NCI-H1436 (cell line): ENCODE measurements around the gene AP3M1.
"Not testable (repeated sequence)": the region's sequence is repeated elsewhere in the genome, so short reads cannot be mapped to it uniquely, and the experiment has no call there.

ENCODE experiments used
- DNase-seq: peaks from one replicate; lab custom pipeline; 2025; lab: John Stamatoyannopoulos, UW

AP3M1 gene, protein sequence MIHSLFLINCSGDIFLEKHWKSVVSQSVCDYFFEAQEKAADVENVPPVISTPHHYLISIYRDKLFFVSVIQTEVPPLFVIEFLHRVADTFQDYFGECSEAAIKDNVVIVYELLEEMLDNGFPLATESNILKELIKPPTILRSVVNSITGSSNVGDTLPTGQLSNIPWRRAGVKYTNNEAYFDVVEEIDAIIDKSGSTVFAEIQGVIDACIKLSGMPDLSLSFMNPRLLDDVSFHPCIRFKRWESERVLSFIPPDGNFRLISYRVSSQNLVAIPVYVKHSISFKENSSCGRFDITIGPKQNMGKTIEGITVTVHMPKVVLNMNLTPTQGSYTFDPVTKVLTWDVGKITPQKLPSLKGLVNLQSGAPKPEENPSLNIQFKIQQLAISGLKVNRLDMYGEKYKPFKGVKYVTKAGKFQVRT

DNA sequence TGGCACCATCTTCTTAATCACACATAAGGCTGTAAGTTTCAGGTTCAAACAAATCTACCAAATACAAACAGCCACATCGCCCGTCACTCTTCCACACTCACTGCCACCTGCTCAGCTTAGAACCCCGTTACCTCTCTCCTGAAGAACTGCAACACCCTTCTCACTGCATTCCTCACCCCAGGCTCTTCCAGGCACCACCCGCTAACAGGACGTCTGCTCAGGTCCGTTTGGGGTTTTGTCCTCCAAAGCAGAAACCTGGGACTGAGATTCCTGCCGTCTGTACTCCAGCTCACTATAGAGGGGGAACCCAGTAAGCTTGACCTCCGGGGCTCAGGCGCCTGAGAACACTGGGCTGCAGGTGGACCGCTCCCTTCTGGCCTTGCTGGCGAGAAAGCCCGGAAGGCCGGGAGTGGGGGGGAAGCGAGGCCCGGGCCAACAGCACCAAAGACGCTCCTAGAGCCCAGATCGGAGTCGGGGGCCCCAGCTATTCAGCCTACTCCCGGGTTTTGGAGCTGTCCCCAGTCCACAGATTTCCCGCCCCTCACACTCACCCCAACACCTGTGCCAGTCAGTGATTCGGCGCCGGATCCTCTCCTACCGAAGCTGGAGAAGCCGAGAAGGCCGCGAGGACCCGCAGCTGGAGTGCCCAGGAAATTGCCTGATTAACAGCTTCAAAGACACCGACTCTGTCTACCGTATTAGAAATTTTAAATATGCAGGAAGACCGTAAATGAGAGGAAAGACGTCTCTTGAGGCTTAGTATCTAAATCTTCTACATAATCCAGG is at the start of gene AP3M1:
Gene AP3M1, minus strand, starts transcription at position 625 of the 786 bp plus-strand sequence. CDS start 12,449 bp downstream, outside the sequence.
- DNase-seq = peak; percentile 94

DNA sequence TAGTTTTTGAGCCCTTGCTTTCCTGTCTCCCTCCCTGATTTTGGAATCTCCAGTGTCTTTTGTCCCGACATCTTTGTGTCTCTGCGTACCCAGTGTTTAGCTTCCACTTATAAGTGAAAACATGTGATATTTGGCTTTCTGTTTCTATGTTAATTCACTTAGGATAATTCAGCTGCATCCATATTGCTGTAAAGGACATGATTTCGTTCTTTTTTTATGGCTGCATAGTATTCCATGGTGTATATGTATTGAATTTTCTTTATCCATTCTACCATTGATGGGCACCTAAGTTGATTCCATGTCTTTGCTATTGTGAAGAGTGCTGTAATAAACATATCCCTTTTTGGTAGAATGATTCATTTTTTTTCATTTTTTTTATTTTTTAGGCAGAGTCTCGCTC is 48.7 kb upstream of the AP3M1 start:
- DNase-seq = no peak

GRCh38 chr10:74194999-74195398 is 44.4 kb upstream of the AP3M1 start:
- DNase-seq = no peak

DNA sequence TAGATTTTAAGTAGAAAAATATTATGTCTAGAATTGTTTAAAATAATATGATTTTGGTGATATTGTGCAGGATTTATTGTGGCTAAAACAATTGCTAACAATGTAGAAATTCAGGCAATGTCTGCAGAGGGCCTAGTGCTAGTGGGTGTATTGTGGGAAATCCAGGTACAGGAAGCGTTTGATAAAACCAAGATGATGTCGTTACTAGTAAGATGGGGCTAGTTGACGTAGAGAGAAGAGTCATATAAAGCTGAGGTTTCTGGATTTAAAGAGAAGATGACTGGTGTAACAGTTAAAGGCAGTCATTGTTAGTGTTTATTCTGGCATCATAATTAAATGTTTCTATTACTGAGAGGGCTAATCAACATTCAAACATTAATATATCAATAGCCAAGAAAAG is 43.9 kb upstream of the AP3M1 start:
- DNase-seq = no peak

DNA sequence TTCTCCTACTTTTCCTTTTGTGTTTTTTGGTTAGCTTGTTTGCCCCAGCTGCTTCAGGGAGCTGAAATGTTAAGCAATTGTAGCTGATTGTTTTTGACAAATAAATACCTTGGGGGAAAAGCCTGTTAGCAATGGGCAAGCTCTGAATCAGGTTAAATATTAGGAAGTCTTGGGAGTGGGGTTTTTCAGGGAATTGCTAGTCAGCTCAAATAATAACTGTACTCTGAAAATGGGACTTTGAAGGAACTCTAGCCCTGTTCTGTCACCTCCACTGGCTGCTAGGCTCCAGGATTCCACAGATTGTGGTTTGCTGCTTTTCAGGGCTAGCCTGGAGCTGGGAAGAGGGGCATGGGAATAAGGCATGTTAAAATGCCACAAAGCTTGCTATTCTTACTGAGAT is 39.9 kb upstream of the AP3M1 start:
- no peak for DNase-seq

GRCh38 chr10:74189999-74190421 is 39.4 kb upstream of the AP3M1 start:
- no peak for DNase-seq

DNA sequence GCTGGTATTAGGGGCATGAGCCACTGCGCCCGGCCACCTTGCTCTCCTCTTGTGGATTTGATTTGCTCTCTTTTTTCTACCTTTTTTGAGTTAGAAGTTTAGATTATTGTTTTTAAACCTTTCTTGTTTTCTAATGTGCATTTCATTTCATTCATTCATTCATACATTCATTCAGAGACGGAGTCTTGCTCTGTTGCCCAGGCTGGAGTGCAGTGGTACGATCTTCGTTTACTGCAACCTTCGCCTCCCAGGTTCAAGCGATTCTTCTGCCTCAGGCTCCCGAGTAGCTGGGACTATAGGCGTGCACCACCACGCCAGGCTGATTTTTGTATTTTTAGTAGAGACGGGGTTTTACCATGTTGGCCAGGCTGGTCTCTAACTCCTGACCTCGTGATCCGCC is 38.0 kb upstream of the AP3M1 start:
- DNase-seq = not testable (repeated sequence)

GRCh38 chr10:74187237-74187636 is 36.6 kb upstream of the AP3M1 start:
- no peak for DNase-seq

DNA sequence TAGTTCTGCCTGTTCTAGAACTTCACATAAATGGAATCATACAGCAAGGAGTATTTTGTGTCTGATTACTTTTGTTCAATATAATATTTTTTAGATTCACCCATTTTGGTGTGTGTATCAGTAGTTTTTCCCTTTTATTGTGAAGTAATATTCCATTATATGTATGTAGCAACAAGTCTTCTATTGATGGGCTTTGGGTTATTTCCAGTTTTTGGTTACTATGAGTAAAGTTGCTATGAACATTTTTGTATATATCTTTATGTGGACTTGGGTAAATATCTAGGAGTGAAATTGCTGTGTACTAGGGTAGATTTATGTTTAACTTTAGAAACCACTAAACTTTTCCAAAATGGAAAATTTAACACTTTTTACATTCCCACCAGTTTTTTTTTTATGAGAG is 36.0 kb upstream of the AP3M1 start:
- DNase-seq = no peak

- DNase-seq = no peak
These were observed 28.6 kb upstream of the AP3M1 start for GRCh38 chr10:74179111-74179710.

GRCh38 chr10:74178042-74178791 is 27.6 kb upstream of the AP3M1 start:
- DNase-seq = no peak

- no peak for DNase-seq
These were observed 26.6 kb upstream of the AP3M1 start for GRCh38 chr10:74177140-74177677.

DNA sequence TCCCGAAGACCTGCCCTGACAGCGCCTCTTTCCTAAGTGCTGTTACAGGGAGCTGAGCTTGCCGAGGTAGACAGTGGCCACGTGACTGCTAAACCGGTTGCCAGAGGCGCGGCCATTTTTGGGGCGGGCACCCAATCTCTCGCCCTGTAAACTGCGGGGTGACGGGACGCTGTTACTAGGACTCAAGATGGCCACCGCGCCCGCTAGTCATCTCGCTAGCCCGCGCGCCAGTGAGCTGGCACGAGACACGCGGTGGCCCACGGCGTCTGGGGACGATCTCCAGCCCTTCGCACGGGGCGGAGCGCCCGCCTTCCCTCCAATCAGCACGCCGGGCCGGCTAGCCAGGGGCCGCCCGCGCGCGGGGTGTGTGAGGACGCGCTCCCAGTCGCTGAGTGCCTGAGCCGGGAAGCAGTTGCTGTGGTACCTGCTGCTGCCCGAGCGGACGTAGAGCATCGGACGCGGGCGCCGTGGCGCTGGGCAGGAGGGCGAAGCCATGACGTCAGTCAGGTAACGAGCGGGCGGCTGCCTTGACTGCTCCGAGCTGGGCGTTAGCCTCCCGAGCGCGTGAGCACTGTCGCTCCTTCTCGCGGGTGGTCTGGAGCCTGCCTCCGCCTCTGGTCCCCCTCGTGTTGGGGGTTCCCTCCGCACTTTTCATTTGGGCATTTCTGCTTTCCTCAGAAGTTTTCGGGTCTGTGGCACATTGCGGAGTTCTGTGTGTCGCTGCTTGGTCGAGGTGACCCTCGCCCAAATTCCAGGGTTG is 25.9 kb upstream of the AP3M1 start:
- peak; percentile 93 for DNase-seq

GRCh38 chr10:74175510-74176379 is 25.1 kb upstream of the AP3M1 start:
- DNase-seq = no peak

DNA sequence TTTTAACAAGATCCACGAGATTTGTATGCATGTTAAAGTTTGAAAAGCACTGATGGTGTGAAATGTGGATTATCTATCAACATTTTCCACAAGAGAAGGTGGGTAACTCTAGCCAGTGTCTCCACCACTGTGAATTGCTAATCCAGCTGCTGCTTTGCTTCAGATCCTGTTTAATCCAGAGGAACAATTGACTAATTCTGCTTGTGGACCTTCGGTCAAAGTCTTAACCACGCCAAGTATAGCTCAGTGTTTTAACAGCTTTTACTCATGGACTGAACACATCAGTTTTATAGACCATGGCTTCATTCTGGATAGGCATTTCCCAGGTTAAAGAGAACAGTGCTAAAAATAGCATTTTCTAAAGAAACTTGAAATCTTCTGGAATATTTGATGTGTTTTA is 23.9 kb upstream of the AP3M1 start:
- no peak for DNase-seq

- DNase-seq = no peak
These were observed 21.0 kb upstream of the AP3M1 start for GRCh38 chr10:74171625-74172024.

DNA sequence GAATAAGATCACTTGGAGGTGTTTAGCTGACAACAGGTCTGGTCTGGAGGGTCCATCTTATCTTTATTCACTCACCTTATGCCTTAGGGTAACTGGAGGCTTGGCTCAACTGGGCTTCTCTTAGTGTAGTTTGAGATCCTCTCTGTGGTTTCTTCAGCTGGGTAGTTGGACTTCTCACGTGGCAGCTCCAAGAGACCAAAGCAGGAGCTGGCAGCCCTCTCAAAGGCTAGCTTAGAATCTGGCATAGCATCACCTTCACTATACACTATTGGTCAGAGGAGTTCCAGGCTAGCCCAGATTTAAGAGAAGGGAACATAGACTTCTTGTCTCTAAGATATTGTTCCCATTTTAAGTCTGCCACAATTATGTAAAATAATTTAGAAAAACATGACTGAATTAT is 16.8 kb upstream of the AP3M1 start:
- DNase-seq = no peak

DNA sequence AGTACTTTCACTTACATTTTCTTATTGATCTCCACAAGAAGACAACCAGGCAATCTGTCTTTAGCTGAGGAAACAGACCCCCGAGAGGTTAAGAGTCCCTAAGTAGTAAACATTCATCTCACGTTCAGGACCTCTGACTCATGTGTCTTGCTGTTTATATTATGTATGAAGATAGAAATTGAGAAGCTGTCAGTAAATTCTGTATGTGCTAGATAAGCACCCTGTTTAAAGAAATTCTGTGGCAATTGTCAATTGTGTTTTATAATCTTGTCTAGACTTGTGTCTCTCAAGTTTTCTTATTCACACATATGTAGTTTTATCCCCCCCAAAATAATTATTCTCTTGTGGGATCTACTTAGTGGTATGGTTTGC is 14.9 kb upstream of the AP3M1 start:
- DNase-seq = no peak

GRCh38 chr10:74164716-74165529 is 14.3 kb upstream of the AP3M1 start:
- no peak for DNase-seq
